Sigmoid colon (tissue), 4 donors: ENCODE data around the gene GLIPR2.

ENCODE experiments used
- EP300 ChIP-seq, 4 donors: sonication (generic); formaldehyde crosslinking; IDR thresholded peaks; one replicate each; pipeline ENCODE4 v1.6.1; 2017; ENCODE audit warnings: antibody characterized with exemption in 4 of 4
- POLR2AphosphoS5 ChIP-seq, 4 donors: sonication (generic); formaldehyde crosslinking; IDR thresholded peaks; one replicate each; pipeline ENCODE4 v1.6.1; 2017; ENCODE audit warnings: antibody characterized with exemption in 4 of 4

DNA sequence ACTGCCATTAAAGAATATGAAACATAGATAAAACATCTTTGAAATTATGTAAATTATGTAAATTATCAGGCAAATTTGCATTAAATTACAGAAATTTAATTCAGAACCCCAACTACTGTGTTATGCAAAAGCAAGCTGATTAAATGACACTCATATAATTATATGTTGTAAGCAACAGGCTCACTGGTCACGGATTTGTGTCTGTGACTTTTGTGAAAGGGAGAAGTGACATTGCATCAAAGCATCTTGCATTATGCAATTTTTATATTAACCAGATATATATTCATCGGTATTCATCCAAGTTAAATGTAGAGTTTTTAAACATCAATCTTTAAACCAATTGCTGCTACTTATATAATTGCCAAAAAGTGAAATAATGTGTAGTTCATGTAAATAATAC, 13.0 kb upstream of the GLIPR2 start:
- TF ChIP-seq POLR2AphosphoS5 (IDR thresholded peaks at IDR 0.05) = no peak
- no peak for TF ChIP-seq EP300 (IDR thresholded peaks at IDR 0.05)
